ENCODE data around the gene ERVK3-1. TPM values are rescaled to one million over a fixed set of nuclear protein-coding genes. Genes with fewer than 3 reads are reported as not detected.

The ERVK3-1 gene
- total and polyA plus RNA-seq, 2 of the 8 experiments (the other 6 are each of a cell fraction or from before 2014, with no cell fraction given) = 29.9 to 31.5 TPM

DNA sequence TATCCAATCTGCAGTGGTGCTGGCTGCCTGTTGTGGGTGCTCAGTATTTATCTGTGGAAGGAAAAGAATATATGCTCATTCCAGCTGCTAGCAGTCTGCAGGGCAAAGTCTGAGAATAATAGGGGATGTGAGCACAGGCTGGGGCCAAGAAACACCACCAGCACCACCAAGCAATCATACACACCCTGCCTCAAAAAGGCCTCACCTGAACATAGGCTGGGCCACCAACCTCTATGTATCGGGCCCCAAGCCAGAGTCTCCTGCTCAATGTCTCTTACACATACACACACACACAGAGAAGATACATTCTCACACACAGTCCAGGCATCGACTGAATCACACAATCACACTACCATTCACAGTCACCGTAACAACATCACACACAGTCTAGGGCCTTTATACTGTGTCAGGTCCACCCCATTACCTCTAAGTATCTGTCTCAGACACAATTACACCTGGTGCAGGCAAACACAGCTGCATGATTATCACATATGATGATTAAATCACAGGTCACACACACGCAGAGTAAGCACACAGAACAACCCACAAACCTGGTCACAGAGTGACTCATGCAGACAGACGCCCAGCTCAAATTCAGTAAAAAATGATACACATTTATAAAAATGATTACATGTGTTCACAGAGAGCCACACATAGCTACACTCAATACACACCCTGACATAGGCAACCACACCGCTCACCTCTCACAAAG, 20.3 kb downstream of the ERVK3-1 start (continued):
- TF ChIP-seq CTBP2 (IDR thresholded peaks at IDR 0.05; ENCODE audit: borderline replicate concordance, insufficient read depth, insufficient read length, low read length) = no peak
- no peak for TF ChIP-seq TBP (IDR thresholded peaks at IDR 0.05; ENCODE audit: low read depth, low read length)
